Prostate gland (tissue), 2 donors: ENCODE results near the gene JUN. TPM values are rescaled to one million over a fixed set of nuclear protein-coding genes. Genes with fewer than 3 reads are reported as not detected.

Experiments used
- DNase-seq: peaks from one replicate; pipeline ENCODE4 v3.0.0-alpha.2; 2019; ENCODE audit warnings: low spot score
- H3K27ac ChIP-seq, 2 donors: fragments of 200-600 bp; sonication (generic); 2 replicates each; pipeline ENCODE4 v1.5.1; 2017 to 2019
- H3K27me3 ChIP-seq: fragments of 200-600 bp; sonication (generic); replicated peaks from 2 replicates; pipeline ENCODE4 v1.5.1; 2019; ENCODE audit not compliant: insufficient read depth
- H3K36me3 ChIP-seq, 2 donors: fragments of 200-600 bp; sonication (generic); 1 replicate in 1 of 2; 2 replicates in 1 of 2; pipeline versions ENCODE4 v1.5.1 to v1.8.1; 2017 to 2019
- H3K4me1 ChIP-seq: fragments of 200-600 bp; sonication (generic); replicated peaks from 2 replicates; pipeline ENCODE4 v1.5.1; 2019
- H3K4me3 ChIP-seq, 2 donors: fragments of 200-600 bp; sonication (generic); 2 replicates each; pipeline ENCODE4 v1.5.1; 2017 to 2019
- H3K9me3 ChIP-seq: fragments of 200-600 bp; sonication (generic); 2 replicates; pipeline ENCODE4 v1.5.1; 2017
- CTCF ChIP-seq, 4 experiments: fragments of 200-600 bp in 2 of 4; fragments of 450-650 bp in 2 of 4; sonication (generic) in 2 of 4; IDR thresholded peaks; 1 replicate in 3 of 4; 2 replicates in 1 of 4; pipeline ENCODE4 v1.5.1; 2016 to 2019; ENCODE audit warnings: antibody characterized with exemption in 4 of 4, mild to moderate bottlenecking in 2 of 4, moderate library complexity in 2 of 4
- POLR2A ChIP-seq: fragments of 450-650 bp; IDR thresholded peaks from one replicate; pipeline ENCODE4 v1.6.1; 2016; ENCODE audit warnings: antibody characterized with exemption, mild to moderate bottlenecking
- POLR2AphosphoS5 ChIP-seq: sonication (generic); formaldehyde crosslinking; IDR thresholded peaks from one replicate; pipeline ENCODE4 v1.6.1; 2017; ENCODE audit warnings: antibody characterized with exemption
- WGBS: methylation state at CpG from one replicate; pipeline ENCODE4 v1.1.5; 2018; 5-methylcytosine and 5-hydroxymethylcytosine counted together
- intact Hi-C: fragments of 100-400 bp; cut with DNase I; formaldehyde crosslinking; loops from one replicate; pipeline ENCODE4 v1.14.2; 2022
- total RNA-seq, 2 donors: library from RNA; depleted of rRNA; stranded (reverse); fragments of >200 nt; gene quantifications; one replicate each; pipeline ENCODE4 v1.1.0, GENCODE V29; 2016

Gene JUN
- total RNA-seq, 2 donors from 2014 or later: 154 to 303 TPM

- TF ChIP-seq POLR2AphosphoS5 (peak; percentile 75), POLR2A (no peak), CTCF (IDR thresholded peaks at IDR 0.05) (no peak)
- Histone ChIP-seq H3K9me3 (no peaks in the 10 kb centered on the region), H3K4me1 (no peaks in the 10 kb centered on the region), H3K27ac (no peak overlapping the region), H3K27me3 (no peaks in the 10 kb centered on the region), H3K36me3 (no peaks in the 10 kb centered on the region), H3K4me3 (no peak overlapping the region)
- 67% methylated on average over 6 of the region's 6 CpGs for WGBS
- intact Hi-C loops: no loop called here
- peak; percentile 31 for DNase-seq
Observed at GRCh38 chr1:58732087-58732775, 51.6 kb downstream of the JUN start.

Other genes starting within 250 kb of the JUN start
- 10 to 100 TPM; 26.4 to 46.6 TPM for gene OMA1, start 237.3 kb downstream of the JUN start, total RNA-seq
- gene TACSTD2, start 206.8 kb downstream of the JUN start, total RNA-seq: 100 to 1,000 TPM; 219 to 310 TPM
- gene MYSM1, start 84.0 kb downstream of the JUN start, total RNA-seq: 10 to 100 TPM; 15.8 to 24.6 TPM